ENCODE measurements around the gene TMEM183A.

TMEM183A gene

DNA sequence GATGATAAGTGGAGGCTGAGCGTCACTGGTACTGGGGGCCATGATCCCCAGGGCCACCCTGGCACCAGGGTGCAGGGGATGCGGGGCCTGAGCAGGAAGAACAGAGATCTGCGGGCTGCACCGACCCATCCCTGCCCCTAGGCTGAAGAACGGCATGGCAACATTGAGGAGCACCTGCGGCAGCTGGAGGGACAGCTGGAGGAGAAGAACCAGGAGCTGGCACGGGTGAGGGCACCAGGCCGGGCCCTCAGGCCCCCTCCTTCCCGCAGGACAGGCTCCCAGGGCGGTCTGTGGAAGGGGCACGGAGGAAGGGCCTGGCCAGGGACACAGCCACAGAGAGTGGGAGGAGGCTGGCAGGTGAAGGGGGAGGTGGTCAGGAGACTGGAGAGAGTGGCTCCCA is 40.9 kb downstream of the TMEM183A start:
- DNase-seq: no peak

DNA sequence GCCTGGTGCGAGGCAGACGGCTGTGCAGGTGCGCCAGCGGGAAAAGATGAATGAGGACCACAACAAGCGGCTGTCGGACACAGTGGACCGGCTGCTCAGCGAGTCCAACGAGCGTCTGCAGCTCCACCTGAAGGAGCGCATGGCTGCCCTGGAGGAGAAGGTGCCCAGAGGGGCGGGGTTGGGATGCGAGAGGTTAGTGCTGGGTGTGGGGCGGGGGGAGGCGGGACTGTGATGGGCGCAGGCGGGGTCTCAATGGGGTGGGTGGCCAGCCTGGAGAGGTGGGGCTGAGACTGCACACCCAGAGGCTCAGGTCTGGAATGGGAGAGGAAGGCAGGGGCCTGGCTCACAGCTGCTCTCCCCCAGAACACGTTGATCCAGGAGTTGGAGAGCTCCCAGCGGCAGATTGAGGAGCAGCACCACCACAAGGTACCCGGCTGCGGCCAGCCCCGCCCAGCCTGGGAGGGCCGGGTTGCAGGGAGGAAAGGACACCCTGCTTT is 41.4 kb downstream of the TMEM183A start:
- DNase-seq: no peak

DNA sequence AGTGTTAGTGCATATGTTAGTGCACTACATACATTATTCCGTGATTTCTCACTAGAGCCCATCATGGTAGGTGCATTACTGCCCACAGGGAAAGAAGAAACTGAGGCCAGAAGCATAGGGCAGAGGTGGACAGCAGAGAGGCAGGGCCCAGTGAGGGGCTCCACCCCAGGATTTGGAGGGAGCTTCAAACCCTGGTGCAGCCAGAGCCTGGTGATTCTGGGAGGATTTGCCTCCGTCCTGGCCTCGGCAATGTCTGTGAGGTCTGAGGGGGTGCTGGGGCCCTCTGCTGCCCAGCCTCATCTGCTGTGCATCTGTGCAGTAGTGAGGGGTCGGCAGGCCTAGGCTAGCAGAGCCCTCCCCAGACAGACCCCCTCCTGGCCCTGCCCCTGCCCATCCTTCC is 41.9 kb downstream of the TMEM183A start:
- no peak for DNase-seq

DNA sequence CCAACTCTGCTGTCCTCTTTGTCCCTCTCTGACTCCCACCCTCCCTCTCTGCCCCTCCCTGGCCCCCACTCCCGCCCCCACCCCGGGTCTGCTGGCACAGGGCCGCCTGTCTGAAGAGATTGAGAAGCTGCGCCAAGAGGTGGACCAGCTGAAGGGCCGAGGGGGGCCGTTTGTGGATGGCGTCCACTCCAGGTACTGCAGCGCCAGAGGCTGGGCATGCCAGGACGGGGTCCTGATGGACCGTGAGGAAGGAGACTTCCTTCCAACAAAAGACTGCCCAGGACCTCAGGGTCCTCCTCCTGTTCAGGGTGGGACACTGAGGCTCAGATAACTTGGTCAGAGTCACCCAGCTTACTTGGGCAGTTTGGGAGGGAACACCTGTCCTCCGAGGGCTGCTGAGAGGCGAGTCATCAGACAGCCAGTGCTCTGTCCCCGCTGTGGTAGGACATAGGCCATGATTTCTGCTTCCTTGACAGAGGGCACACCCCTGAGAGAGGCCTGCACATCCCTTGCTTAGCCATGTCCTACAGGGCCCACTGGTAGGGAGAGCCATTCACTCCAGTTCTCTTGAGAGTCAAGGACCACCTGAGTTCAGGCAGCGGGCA is 42.5 kb downstream of the TMEM183A start:
- no peak for DNase-seq

DNA sequence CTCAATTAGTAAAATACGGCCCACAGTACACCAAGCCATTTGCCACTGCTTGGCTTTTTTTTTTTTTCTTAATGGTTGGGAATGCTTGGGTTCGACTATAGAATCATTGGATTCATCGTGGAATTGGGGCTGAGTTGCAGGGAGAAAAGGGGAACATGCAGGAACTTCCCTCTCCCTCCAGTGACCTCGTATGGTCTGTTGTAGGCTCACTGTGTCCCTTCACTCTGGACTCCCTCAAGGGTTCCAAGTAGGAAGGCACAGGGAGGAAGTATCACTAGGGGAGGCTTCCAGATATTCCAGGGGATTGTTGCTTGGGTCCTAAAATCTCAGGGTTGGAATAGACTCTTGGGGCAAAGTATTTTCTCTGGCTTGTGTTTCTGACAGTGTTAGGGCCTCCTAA is 43.7 kb downstream of the TMEM183A start:
- DNase-seq: no peak

DNA sequence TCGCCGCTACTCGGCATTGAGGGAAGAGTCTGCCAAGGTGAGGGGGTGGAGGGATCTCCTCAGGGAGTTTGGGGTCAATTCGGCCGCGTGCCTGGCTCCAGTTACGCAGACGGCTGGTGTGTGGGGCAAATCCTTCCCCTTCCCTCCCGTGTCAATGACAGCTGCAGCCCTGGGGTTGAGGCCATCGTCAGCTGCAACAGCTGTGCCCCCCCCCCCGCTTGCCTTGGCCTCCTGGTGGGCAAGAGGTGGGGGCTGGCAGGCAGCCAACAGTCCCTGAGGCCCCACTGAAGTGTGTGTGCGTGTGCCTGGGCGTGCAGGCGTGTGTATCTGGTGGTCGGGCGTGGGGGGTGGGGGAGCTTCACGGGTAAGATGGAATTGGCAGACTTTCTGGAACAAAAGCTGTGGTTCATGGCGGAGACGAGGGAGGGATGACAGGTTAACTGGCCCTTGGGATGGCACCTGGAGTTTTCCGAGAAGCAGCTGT is 44.7 kb downstream of the TMEM183A start:
- DNase-seq: no peak

DNA sequence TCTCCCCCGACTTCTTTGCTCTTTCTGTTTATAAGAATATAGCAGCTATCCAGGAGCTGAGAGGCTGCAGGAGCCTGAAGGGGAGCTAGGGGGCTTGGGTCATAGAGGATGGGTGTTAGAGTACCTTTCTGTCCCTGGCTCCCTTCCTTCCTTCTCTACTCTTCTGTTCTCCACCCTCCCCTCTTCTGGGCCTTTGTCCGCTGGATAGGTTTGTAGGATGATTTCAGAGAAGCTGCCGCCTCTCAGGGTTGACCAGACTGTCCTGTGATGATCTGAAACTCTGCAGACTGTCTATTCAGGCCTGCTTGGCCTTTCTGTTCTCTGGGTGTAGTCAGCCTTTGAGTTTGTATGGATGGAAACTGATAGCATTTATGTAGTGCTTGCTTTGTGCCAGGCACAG is 45.4 kb downstream of the TMEM183A start:
- no peak for DNase-seq

DNA sequence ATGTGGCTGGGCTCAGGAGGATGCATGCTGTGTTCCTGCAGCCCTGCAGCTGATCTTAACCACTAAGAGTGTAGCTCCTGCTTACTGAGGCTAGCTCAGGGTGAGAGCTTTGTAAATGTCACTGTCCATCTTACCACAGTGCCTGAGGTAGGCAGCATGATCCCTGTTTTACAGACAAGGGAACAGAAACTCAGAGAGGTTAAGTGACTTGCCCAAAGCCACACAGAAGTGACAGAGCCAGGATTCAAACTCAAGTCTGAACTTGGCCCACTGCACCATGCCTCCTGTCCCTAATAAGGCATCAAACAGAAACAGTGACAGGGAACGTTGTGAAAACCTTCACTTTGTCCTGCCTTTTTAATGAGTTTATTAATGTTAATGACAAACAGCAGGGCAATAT is 47.0 kb downstream of the TMEM183A start:
- DNase-seq: no peak

DNA sequence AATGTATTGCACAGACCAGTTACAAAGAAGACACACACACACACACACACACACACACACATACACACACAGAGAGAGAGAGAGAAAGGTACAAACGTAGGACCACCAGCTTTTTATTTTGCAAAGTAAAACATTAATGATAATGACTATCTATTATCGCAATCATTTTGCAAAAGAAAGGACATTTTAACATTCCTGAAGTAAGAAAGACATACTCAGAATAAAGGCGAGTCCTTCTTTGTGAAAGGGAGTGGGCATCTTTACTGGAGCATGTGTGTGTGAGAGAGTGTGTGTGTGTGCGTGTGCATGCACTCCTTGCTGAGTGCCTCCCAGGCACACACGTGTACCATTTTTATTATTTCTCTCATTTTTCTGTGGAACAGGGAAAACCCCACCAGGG is 47.5 kb downstream of the TMEM183A start:
- no peak for DNase-seq

DNA sequence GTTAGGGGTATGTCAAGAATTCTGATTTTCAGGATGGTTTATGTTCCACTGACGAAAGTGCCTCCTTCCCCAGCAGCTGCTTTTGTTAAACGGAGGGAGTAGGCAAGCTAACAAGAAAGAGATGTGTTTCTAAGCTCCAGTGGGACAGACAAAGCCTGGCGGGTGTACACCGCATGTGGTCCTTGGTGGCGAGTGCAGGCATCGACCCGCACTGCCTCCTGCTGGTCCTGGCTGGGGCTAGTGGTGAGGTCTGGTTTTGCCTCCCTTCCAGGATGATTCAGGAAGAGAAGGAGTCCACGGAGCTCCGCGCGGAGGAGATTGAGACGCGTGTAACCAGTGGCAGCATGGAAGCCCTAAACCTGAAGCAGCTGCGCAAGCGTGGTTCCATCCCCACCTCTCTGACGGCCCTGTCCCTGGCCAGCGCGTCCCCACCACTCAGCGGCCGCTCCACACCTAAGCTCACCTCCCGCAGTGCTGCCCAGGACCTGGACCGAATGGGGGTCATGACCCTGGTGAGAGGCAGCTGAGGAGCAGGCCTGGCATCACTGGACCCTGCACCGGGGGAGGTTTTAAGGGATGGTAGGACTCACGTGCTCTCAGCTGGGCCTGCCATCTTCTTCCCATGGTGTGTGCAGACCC is 48.1 kb downstream of the TMEM183A start:
- no peak for DNase-seq

DNA sequence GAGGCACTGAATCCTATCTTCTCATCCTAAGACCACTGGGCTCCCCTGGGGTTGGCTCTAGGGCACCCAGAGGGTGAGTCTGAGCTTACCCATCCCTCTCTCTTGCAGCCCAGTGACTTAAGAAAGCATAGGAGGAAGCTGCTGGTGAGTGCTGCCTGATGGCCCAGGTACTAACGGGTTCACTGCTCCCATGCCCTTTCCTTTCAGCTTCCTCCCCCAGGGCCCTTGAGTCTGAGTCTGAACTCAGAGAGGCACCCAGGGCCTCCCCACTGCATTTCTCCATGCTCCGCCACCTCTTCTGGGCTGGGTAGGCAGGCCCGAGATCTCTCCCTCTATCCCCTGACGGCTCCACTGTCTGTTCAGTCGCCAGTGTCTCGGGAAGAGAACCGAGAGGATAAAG is 48.8 kb downstream of the TMEM183A start:
- no peak for DNase-seq

DNA sequence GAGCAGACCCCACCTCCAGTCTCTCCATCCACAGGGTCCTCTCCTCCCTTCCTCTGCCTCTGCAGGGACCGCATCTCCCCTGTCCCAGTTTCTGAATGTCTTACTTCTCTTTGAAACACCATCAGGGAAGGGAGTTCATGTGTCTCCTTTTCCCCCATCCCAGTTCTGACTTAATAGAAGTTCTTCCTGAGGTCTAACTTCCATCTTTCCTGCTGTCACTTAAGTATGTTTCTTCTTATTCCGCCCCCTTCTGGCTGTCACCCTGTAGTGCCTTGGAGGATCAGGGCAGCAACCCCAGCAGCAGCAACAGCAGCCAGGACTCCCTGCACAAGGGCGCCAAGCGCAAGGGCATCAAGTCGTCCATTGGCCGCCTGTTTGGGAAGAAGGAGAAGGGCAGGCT is 49.3 kb downstream of the TMEM183A start:
- DNase-seq: no peak

DNA sequence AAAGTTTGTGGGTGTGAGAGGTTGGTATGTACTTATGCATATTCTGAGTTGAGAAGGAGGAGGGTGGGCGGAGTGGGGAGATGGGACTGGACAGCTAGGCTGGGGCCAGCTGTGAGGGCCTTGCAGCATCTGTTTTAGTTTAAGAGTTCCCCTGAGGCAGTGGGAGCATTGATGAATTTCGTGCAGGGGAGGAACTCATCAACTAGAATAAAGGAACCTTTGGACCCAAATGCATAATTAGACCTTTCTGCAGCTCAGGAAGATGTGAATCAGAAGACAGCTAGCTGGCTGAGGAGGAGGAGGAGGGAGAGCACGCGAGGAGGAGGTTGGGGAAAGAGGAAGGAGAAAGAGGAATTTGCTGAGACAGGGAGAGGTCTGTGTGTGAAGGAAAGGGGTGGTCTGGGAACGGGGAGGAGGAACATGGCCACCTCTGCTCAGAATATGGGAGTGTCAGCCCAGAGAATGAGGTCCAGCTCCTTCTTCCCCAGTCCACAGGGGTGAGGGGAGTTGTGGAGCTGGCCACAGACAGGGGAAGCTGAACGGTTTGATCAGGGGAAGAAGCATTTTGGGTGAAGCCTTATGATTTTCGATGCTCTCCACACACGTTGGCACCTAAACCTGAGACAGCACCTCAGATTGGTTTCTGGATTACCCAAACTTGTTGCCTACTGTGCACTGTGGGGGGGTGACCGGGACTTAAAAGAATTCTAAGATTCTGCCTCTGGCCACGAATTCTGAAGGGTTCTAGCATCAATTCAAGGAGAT is 50.9 kb downstream of the TMEM183A start:
- DNase-seq: no peak

DNA sequence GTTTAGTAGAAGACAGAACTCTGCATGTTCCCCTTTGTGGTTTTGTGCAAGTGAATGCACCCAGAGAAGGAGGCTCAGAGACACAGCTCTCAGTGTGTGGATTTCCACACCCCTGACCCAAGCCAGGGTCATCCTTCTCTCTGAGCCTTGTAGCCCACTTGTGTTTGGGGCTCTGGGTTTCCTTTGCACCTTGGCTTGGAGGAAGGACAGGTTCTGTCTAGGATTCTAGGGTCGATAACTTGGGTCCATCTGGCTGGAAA is 51.4 kb downstream of the TMEM183A start:
- DNase-seq: no peak

DNA sequence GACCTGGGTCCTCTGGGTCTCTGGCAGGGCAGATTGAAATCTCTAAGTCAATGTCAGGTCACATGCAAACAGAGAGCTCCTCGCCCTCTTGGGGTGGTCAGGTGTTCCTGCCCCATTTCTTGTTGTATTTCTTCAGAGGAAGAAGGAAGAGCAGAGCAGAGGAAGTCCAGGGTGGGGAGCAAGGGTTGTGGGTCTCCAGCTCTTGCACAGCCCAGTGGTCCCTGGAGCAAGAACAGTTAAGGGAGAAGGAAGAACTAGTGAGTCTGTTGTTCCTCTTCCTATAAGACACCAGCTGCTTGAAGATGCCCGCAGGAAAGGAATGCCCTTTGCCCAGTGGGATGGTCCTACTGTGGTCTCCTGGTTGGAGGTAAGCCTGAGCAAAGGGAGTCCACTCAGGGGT is 52.3 kb downstream of the TMEM183A start:
- DNase-seq: no peak

DNA sequence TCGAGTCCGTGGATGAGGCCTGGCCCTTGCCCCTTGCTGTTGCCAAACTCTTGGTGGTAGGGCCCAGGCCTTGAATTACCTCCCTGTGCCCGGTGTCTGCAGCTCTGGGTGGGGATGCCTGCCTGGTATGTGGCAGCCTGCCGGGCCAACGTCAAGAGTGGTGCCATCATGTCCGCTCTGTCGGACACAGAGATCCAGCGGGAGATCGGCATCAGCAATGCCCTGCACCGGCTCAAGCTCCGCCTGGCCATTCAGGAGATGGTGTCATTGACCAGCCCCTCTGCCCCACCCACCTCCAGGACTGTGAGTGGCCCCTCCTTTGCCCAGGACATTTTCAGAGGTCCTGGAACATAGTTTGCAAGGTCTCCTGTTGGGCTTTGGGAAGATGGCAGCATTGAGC is 52.9 kb downstream of the TMEM183A start:
- DNase-seq: no peak

DNA sequence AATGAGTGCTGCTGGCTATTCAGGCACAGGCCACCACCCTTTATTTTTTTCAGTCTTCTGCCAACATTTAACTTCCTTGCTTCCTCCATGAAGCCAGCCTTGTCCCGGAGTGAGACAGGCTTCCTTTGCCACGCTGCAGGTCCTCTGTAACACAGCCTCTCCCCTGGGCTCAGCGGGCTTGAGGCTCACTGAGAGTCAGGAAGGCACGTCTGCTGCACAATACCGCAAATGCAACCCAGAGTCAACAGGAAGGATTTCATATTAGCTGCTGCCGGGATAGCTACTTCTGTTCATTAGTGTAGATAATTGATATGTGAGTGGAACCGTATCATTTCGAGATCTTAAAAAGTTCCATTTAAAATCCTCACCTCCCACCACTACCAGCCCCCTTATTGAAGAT is 56.1 kb downstream of the TMEM183A start:
- no peak for DNase-seq

DNA sequence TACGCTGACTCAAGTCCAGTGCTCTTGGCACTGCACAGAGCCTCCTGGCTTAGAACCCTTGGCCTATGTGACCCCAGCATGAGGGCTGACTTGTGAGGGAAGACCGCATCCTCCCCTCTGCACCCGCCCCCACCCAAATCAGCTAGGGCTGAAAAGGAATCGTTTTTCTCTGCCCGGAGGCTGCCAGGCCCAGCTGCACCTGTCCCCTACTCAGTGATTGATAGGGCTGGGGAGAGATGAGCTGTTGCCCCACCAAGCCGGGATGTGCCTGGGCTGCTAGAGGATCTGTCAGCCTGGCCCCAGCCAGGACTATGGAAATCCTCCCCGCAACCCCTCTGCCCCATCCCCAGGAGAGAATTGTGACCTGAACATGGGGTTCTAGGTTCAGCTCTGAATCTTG is 58.0 kb downstream of the TMEM183A start:
- DNase-seq: no peak

DNA sequence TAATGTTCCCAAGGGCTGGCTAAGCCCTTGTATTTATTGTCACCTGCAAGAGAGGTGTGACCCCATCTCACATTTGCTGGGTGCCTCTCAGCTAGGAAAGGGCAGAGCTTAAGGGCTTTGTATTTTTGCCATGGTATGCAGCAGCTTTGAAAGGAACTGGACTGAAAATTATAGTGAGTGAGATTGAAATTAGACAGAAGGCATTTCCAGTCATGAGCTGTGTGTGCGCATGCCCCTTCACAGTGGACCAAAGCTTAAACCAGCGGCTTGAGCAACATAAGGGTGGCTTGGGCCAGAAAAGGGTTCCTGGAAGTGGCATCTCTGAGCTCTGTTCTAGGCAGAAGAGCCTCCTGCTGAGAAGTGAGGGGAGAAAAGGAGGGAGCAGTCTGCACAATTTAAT is 58.8 kb downstream of the TMEM183A start:
- DNase-seq: no peak

DNA sequence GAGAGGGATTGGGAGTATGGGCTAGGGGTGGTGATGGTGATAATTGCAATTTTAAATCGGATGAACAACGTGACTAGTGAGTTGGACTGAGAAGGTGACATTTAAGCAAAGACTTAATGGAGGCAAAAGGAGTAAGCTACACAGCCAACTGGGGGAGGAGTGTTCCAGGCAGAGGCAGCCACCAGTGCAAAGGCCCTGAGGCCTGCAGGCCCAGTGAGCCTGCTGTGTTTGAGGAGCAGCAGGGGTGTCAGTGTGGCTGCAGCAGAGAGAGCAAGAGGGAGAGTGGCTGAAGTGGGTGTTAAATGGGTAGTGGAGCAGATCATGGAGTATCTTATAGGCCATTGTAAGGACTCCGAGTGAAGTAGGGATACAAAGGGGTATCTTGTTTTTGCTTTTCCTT is 59.8 kb downstream of the TMEM183A start:
- no peak for DNase-seq

DNA sequence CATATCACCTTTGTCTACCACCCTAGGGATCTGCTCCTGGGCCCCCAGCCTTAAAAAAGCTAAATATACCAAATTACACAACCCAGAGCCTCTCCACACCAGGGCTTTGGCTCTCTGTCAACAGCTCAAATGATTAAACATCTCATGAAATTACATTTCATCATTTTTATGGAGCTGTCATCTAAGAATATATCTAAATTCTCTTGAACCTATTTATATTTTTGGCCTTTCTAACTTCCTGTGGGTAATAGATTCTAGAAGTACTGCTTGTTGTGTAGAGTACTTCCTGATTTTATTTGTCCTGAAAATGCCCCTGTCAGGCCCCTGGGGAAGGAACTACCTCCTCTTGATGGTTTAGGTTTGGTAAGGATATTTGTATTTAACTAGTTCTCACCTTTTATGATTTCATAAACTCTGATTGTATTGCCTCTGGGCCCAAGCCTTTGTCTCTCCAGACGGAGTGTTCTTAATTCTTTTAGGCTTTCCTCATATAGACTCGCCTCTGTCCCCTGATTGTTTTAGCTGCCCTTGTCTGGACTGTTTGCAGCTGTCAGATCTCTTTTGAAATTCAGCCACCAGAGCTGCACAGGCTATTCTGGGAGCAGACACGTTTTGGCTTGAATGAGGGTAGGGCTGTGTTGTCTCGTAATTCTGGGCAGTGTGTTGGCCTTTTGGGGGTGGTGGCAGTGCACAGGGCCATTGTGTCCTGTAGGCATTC is 62.0 kb downstream of the TMEM183A start:
- DNase-seq: no peak

DNA sequence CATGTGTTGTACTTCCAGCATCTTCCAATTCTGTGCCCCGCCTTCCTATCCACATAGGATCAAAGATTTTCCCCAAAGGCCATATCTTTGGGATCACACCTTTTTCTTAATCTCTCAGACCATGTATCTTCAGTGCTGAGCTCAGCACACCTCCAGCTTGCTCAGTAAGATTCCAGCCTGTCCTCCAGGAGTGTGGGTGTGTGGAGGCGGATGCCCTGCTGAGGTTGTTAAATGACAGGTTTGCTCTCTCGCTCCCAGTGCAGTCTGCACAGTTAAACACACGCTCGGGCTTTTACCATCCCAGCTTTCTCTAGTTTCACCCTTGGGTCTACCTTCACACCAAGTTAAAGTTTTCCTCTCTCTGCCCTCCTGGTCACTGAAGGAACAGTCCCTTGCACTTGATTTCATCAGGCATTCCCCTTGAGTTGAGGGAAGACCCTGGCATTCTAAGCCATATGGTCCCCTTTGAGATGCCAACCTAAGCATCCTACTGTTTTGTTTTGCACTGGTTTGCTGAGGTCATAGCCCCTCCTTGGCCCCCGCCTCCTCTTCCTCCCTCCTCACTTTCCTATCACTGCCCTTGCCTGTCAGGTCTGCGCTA is 64.9 kb downstream of the TMEM183A start:
- DNase-seq: no peak

DNA sequence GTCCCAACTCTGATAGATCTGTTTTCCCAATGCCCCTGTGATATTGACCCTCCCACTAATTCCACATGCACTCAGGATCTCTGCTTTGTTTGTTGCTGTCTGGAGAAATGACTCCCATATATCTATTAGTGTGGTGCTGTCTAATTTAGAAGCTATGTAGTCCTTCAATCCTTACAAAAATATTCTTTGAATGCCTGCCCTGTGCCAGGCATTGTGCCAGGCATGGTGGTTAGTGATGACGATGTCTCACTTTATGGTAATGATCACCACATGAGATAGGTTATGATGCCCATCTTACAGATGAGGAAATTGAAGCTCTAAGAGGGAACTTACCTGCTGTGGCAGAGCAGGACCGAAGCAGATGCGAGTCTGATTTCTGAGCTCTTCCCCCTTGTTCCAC is 65.7 kb downstream of the TMEM183A start:
- DNase-seq: no peak

All from T-helper 9 cell (primary cell).